Natural killer cell treated with Interleukin-12 subunit alpha and Interleukin-12 subunit beta and Interleukin-15 and Interleukin-18, amount 100 ng/mL, for 72 hours (primary cell): ENCODE data around the gene ETV3L. TPM values are rescaled to one million over a fixed set of nuclear protein-coding genes. Genes with fewer than 3 reads are reported as not detected.
A peak's percentile ranks its signal among the peaks of the same experiment; 100 is the strongest.

Experiments
- ATAC-seq, 2 donors: fragments of 150-1000 bp; cut with Tn5 transposase in 1 of 2; sonication (Bioruptor Pico), chemical (Tn5 transposase) in 1 of 2; 2 replicates each; pipeline ENCODE4 v1.10.0; 2021
- DNase-seq: peaks from one replicate; pipeline ENCODE4 v3.0.0; 2022; ENCODE audit warnings: low spot score
- H3K27ac Mint-ChIP-seq, 2 donors: 1 replicate in 1 of 2; 2 replicates in 1 of 2; pipeline ENCODE4 v1.8.0; 2022; ENCODE audit warnings: mixed read lengths in 2 of 2, mild to moderate bottlenecking in 1 of 2, moderate library complexity in 1 of 2
- H3K27me3 Mint-ChIP-seq, 2 donors: 1 replicate in 1 of 2; 2 replicates in 1 of 2; pipeline ENCODE4 v1.8.0; 2022; ENCODE audit warnings: mixed read lengths in 2 of 2
- H3K36me3 Mint-ChIP-seq: one replicate; pipeline ENCODE4 v1.8.0; 2022; ENCODE audit warnings: mixed read lengths
- H3K4me1 Mint-ChIP-seq, 2 donors: 1 replicate in 1 of 2; 2 replicates in 1 of 2; pipeline ENCODE4 v1.8.0; 2022; ENCODE audit warnings: low read depth in 2 of 2, mixed read lengths in 2 of 2, mild to moderate bottlenecking in 1 of 2
- H3K4me3 Mint-ChIP-seq: one replicate; pipeline ENCODE4 v1.8.0; 2022; ENCODE audit warnings: mixed read lengths
- H3K9me3 Mint-ChIP-seq: 2 replicates; pipeline ENCODE4 v1.8.0; 2022; ENCODE audit warnings: mixed read lengths
- total RNA-seq, 2 donors: library from RNA; stranded (reverse); gene quantifications; one replicate each; pipeline ENCODE4 v1.2.3, GENCODE V29; 2022

Gene ETV3L
- total RNA-seq, 2 donors from 2014 or later, result 1.7 to 3.6 TPM

DNA sequence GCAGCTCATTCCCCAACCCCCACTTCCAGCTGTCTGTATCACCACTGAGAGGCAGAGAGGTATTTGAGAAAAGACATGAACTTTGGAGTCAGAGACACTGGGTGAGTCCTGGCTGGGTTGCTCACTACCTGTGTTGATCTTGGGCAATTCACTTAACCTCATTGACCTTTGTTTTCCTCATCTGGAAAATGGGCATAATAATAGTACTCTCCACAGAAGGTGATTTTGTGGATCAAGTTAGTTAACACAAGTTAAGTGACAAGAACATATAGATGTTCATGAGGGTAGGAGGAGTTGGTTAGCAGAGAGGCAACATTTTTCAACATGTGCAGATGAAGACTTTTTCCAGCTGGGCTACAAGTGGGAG lies 17.1 kb upstream of the ETV3L start:
- Mint-ChIP-seq H3K9me3 (no peaks in the 10 kb centered on the region), H3K36me3 (peaks cover 5% of the 10 kb centered on the region), H3K4me3 (no peak overlapping the region), H3K27me3 (peaks cover 2 to 12% of the 10 kb centered on the region in 2 donors), H3K4me1 (peaks cover 25 to 34% of the 10 kb centered on the region in 2 donors), H3K27ac (peak overlapping the region in 1 of 2 donors; percentile 55)
- DNase-seq (no peak), ATAC-seq (no peak)

DNA sequence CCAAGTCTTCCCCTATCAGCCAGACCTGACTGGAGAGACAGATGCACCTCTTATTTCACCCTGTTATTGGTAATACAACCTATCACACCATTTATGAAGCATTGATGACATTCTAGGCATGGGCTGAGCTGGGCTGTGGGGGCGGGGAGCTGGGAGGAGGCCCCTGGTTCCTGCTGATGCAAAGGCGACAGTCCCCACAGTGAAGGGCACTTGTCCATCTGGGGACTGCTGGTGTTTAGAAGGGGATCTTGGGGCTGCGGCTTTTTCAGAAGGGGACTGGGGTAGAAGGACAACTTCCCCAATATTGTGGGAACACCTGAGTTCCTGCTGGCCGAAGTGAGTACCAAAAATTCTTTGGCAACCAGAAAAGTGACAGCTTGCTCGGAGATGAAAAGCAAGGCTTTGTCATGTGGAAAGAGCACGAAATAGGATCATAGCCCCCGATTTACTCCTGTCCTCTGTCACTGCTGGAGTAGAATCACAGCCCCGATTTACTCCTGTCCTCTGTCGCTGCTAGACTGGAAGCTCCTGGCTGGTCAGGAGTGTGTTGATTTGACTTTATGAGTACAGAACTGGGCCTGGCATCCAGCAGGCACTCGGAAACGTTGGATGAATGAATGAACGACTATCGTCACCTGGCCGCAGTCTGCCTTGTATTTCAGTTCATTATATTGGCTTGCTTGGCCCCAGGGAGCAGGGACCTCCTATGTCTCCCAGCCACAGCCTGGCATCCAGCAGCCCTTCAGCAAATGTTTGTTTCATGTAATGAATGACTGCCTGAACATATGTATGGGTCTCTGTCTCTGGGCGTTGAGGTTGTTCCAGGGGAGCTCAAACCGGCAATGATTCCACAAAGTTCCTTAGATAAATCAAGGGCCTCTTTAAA lies 16.5 kb upstream of the ETV3L start:
- DNase-seq, result no peak
- Mint-ChIP-seq H3K27me3 (peaks cover 2 to 12% of the 10 kb centered on the region in 2 donors), H3K27ac (peak overlapping the region in 1 of 2 donors; percentile 71), H3K4me3 (no peak overlapping the region), H3K4me1 (peaks cover 25 to 39% of the 10 kb centered on the region in 2 donors), H3K9me3 (no peaks in the 10 kb centered on the region), H3K36me3 (peaks cover 5% of the 10 kb centered on the region)
- ATAC-seq, result no peak

DNA sequence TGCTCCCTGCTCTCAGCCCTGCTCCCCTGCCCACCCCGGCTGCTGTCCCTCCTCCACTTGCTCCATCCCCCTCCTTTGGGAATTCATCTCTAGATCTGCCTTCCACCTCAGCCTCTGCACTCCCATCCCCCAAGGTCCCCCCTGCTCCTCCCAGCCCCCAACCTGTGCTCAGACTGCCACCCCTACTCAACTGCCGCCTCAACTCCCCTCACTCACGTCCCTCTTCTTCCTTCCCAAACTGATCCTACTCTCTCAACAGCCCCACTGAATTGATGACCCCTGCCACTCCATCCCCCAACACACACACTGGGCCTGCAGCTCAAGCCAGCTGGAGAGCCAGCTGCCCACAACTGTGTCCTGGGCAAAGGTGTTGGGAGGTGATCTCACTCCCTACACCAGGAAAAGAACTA lies 15.8 kb upstream of the ETV3L start:
- ATAC-seq (no peak), DNase-seq (no peak)
- no peak overlapping the region for H3K4me3 Mint-ChIP-seq
- H3K4me1 Mint-ChIP-seq, result peaks cover 23 to 44% of the 10 kb centered on the region in 2 donors
- H3K9me3 Mint-ChIP-seq, result no peaks in the 10 kb centered on the region
- peak overlapping the region in 1 of 2 donors; percentile 71 for H3K27ac Mint-ChIP-seq
- H3K36me3 Mint-ChIP-seq, result peaks cover 5% of the 10 kb centered on the region
- H3K27me3 Mint-ChIP-seq, result peaks cover 2 to 12% of the 10 kb centered on the region in 2 donors

DNA sequence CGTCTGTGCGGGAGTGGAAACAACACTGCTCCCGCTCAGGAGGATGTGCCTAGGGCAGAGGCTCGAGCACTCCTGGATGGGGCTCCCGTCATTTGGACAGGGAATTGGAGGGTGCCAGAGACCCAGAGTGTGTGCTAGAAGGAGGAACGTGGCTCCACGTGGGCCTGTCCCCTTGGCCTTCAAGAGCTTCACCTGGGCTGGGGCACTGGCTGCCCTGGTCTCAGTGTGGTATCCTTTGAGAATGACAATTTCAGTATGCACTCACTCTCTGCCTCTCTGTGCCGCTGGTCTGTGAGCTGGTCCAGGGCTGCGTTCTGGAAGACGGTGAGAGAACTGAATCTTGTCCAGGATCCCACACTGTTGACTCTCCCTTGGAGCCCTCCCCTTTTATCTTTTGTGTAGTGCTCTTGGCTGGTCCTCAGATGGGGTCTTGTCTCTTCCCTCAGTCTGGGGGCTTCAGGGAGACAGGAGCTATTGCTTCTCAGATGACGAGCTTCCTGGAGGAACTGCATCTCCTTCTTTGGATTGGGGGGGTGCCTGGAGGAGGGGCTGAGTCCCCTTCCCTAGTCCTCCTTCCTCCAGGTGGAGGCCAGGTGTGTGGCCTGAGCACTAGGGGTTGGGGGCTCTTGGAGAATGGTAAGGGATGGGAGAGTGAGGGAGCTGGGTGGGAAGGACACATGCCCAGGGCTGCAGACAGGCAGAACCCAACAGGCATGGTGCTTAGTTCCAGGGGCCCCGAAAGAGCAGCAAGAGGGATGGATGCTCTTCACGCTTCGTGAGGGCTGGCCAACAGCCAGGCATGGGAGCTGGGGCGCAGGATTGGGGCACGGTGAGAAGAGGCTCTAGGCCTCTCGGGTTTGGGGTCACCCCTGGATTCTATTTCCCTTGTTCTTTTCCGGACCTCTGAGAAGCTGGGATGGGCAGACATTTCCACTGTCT lies 14.8 kb upstream of the ETV3L start:
- H3K27me3 Mint-ChIP-seq, result peaks cover 2 to 12% of the 10 kb centered on the region in 2 donors
- DNase-seq, result no peak
- peaks cover 15 to 41% of the 10 kb centered on the region in 2 donors for H3K4me1 Mint-ChIP-seq
- H3K9me3 Mint-ChIP-seq, result no peaks in the 10 kb centered on the region
- H3K27ac Mint-ChIP-seq, result peak overlapping the region in 1 of 2 donors; percentile 71
- H3K4me3 Mint-ChIP-seq, result no peak overlapping the region
- no peak for ATAC-seq
- peaks cover 4% of the 10 kb centered on the region for H3K36me3 Mint-ChIP-seq

DNA sequence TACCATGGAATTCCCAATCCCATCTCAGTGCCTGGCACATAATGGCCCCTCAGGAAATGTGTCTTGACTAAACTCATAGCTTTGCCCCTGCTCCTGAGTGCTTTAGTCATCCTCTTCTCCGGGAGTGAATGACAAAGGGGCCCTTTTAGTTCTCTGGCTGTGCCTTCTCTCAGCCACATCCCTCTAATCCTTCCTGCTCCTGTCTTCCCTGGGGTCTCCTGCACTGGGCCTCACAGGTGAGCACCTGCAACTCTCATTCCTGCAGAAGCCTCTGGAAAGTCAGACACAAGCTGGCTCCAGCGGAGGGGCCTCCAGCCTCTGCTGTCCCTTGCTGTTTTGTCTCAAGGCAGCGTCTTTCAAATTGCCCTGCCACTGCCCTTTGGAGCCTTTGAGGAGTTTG lies 14.0 kb upstream of the ETV3L start:
- Mint-ChIP-seq H3K27me3 (peaks cover 2 to 14% of the 10 kb centered on the region in 2 donors), H3K4me1 (peaks cover 12 to 36% of the 10 kb centered on the region in 2 donors), H3K27ac (no peak overlapping the region), H3K9me3 (no peaks in the 10 kb centered on the region), H3K36me3 (no peaks in the 10 kb centered on the region), H3K4me3 (no peak overlapping the region)
- no peak for ATAC-seq
- DNase-seq, result no peak

DNA sequence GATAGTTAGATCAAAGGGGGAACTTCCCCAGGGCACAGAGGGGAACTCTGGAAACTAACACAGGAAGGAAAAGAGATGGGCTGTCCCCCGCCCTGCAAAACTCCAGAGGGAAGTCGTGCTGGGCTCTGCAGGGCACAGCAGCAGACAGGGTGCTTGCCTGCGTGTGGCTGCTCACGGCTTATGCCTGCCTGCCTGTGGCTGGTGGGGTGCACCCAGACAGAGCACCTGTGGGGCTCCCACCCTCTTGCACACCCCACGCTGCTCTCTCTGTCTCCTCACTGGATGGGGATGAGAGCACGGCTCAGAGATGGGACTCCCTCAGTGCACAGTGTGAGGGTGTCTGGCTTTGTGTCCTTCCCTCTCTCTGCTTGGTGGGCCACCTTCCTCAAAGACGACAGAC lies 13.5 kb upstream of the ETV3L start:
- Mint-ChIP-seq H3K4me3 (peak overlapping the region; percentile 33), H3K36me3 (no peaks in the 10 kb centered on the region), H3K27ac (peak overlapping the region in 1 of 2 donors; percentile 63), H3K4me1 (peaks cover 17 to 40% of the 10 kb centered on the region in 2 donors), H3K9me3 (no peaks in the 10 kb centered on the region), H3K27me3 (peaks cover 2 to 19% of the 10 kb centered on the region in 2 donors)
- DNase-seq (no peak), ATAC-seq (peak; percentile 26 to 63)

DNA sequence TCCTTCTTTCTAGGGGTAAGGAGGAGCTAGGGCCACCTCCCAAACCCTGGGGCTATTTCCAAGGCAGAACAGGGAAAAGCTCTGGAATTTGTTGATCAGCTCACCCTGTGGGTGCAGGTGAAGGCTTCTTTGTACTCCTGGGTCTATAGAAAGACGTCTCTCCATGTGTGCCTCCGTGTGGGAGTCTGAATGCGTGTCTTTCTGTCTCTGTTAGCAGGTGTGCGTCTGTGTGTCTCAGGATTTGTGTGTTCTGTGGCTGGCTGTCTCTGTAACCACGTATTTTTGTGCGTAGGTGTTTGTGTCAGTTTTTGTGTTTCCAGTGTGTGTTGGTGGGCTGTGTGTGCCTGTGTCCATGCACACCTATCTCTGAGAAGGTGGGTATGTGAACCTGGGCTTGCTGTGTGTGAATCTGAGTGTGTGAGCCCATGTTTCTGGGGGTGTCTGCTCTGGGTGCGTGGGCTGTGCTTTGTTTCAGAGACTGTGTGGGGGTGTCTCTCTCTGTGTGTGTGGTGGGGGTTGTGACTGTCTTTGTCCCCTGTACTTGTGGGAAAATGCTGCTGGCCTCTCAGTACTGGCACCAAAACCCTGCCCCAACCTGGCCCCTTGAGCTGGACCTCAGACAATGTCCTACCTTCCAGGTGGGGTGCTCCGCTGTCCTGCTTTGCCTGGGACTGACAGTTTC lies 12.7 kb upstream of the ETV3L start:
- Mint-ChIP-seq H3K27me3 (peaks cover 6 to 20% of the 10 kb centered on the region in 2 donors), H3K4me3 (peak overlapping the region; percentile 33), H3K36me3 (no peaks in the 10 kb centered on the region), H3K27ac (peak overlapping the region in 1 of 2 donors; percentile 63), H3K9me3 (no peaks in the 10 kb centered on the region), H3K4me1 (peaks cover 23 to 42% of the 10 kb centered on the region in 2 donors)
- DNase-seq (no peak), ATAC-seq (no peak)

DNA sequence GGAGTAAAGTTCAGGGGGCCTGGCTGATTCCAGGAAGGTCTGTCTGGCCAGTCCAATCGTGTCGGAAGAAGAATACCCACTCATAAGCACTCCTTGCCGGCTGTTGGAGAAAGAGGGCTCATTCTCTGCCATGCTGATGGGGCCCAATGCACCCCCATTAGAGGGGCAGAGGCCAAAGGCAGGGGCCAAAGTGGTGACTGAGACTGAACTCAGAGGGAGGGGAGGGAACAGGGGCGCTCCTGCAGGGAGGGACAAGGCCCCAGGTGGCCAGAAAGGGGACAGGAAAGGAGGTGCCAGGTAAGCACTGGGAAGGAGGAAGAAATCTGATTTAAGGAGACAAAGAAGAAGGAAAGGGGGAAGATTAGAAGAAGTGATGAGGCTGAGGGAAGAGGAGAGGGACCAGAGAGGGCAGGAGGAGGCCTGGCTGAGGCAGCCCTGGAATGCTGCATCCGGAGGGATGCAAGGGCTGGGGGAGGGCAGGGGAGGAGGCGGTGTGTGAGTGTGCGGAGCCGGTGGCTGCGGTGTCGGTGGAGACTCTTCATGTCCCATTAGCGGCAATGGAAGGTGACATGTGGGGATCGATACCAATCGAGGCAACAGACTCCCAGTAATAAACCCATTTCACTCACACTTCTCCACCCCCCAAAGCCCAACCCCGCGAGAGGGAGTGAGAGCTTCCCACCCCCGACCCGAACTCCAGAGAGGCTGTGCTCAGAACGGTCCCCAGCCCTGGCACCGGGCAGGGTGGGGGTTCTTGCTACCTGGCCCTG lies 12.0 kb upstream of the ETV3L start:
- no peak for DNase-seq
- peaks cover 28 to 47% of the 10 kb centered on the region in 2 donors for H3K4me1 Mint-ChIP-seq
- H3K4me3 Mint-ChIP-seq, result no peak overlapping the region
- peak overlapping the region in 1 of 2 donors; percentile 63 for H3K27ac Mint-ChIP-seq
- ATAC-seq, result no peak
- peaks cover 6 to 20% of the 10 kb centered on the region in 2 donors for H3K27me3 Mint-ChIP-seq
- no peaks in the 10 kb centered on the region for H3K9me3 Mint-ChIP-seq
- H3K36me3 Mint-ChIP-seq, result no peaks in the 10 kb centered on the region

DNA sequence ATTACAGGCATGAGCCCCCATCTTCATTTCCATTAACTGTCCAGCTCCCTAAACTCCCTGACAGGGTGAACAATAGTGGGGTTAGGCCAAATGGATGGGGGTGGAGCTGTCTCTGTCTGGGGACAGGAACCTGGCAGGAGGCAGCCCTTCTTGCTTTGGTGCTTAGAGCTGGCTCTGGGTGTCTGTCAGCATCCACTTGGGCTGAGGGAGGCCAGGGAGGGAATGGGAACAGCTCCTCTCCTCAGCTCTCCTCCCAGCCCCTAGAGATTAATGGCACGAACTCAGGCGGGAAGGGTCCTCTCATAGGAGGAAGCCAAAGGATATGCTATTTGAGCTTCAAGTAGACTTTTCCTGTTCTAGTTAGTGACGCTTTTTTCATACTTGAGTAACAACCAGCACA lies 11.1 kb upstream of the ETV3L start:
- Mint-ChIP-seq H3K36me3 (peaks cover 5% of the 10 kb centered on the region), H3K27ac (peak overlapping the region in 1 of 2 donors; percentile 63), H3K4me3 (no peak overlapping the region), H3K9me3 (no peaks in the 10 kb centered on the region), H3K4me1 (peaks cover 37 to 55% of the 10 kb centered on the region in 2 donors), H3K27me3 (peaks cover 6 to 27% of the 10 kb centered on the region in 2 donors)
- DNase-seq, result no peak
- no peak for ATAC-seq

DNA sequence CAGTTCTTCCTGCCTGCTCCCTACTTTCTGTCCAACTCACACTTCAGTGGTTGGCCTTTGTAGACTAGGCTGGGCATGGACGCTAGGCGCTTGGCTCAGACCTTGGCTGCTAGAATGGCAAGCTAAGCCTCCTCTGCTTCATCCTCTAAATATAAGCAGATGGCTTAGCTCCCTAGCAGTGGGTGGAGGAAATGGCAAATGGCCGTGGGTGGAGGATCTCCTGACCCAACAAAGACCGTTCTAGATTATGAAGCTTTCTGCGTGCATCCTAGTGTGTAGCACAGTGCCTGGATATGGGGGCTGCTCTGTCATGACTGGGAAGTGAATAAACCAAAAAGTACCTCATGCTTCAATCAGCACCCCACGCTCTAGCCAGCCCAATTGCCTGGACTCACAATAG lies 10.4 kb upstream of the ETV3L start:
- H3K27me3 Mint-ChIP-seq, result peaks cover 6 to 30% of the 10 kb centered on the region in 2 donors
- DNase-seq, result no peak

DNA sequence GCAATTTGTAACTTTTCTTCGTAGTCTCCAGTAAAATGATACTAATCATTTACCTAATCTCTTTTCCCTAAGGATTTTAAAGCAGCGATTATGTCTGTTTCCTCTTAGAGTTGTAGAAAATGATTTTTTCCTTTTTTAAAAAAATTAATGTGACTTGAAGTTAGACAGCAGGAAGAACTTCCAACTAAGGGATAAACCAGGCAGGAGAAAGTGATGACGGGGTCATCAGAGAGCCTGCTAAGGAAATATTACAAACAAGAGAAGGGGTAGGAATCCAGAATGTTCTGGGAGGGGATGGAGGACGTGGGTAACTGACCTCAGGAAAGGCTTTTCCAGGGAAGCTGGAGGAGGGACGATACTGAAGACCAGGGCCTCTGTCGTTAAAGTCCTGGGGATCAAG lies 8.8 kb upstream of the ETV3L start:
- H3K36me3 Mint-ChIP-seq, result peaks cover 5% of the 10 kb centered on the region
- peaks cover 6 to 30% of the 10 kb centered on the region in 2 donors for H3K27me3 Mint-ChIP-seq
- peak overlapping the region; percentile 90 to 93 for H3K27ac Mint-ChIP-seq
- ATAC-seq (no peak), DNase-seq (no peak)
- H3K4me3 Mint-ChIP-seq, result no peak overlapping the region
- no peaks in the 10 kb centered on the region for H3K9me3 Mint-ChIP-seq
- H3K4me1 Mint-ChIP-seq, result peaks cover 55 to 72% of the 10 kb centered on the region in 2 donors

More for the DNA sequence above, 10.4 kb upstream of the ETV3L start:
- H3K36me3 Mint-ChIP-seq, result peaks cover 5% of the 10 kb centered on the region
- peaks cover 43 to 58% of the 10 kb centered on the region in 2 donors for H3K4me1 Mint-ChIP-seq
- no peak for ATAC-seq
- no peak overlapping the region for H3K4me3 Mint-ChIP-seq
- no peaks in the 10 kb centered on the region for H3K9me3 Mint-ChIP-seq
- peak overlapping the region in 1 of 2 donors; percentile 62 for H3K27ac Mint-ChIP-seq

DNA sequence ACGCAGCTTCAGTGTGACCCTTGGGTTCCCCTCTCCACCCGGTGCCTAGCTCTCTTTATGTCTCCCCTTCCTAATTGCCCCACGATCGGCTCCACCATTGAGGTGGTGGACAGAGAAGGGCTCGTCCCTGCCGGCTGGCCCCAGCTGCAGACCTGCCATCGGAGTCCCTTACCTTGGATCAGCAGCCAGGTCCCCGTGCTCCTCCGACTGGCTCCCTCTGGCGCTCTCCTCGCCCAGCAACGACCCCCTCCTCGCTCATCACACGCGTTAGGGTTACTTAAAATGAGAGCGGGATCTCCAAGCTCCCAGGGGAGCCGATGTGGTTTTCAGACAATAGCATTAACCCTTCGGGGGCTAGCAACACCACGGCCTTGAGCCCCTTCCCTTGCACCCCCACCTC lies 8.1 kb upstream of the ETV3L start:
- Mint-ChIP-seq H3K4me1 (peaks cover 59 to 77% of the 10 kb centered on the region in 2 donors), H3K27ac (peak overlapping the region; percentile 90 to 93), H3K27me3 (peaks cover 6 to 26% of the 10 kb centered on the region in 2 donors), H3K4me3 (peak overlapping the region; percentile 11), H3K9me3 (no peaks in the 10 kb centered on the region), H3K36me3 (peaks cover 5% of the 10 kb centered on the region)
- no peak for ATAC-seq
- DNase-seq, result no peak
